ENCODE measurements around the gene RPF1.

Gene RPF1

GRCh38 chr1:84467298-84467697, 11.8 kb upstream of the RPF1 start:
- ChIA-PET POLR2A (no interaction called here), CTCF (no interaction called here)
- no peak overlapping the region for H3K4me3 ChIP-seq (ENCODE audit: low read depth, low read length)
- no peaks in the 10 kb centered on the region for H3K36me3 ChIP-seq (ENCODE audit: control insufficient read depth in 2 of 2, insufficient read depth in 1 of 2, low read length in 2 of 2)
- no peaks in the 10 kb centered on the region for H3K9me3 ChIP-seq (ENCODE audit: control insufficient read depth, insufficient read depth, low read depth, low read length)
- no peaks in the 10 kb centered on the region for H3K4me1 ChIP-seq (ENCODE audit: control insufficient read depth, insufficient read depth, low read length)
- H3K27ac ChIP-seq (ENCODE audit: extremely low read depth, low read depth, low read length), result no peak overlapping the region
- TF ChIP-seq SP7 (tag by site-specific recombination; IDR thresholded peaks at IDR 0.05) (no peak), ZBTB8A (tag by site-specific recombination; IDR thresholded peaks at IDR 0.05) (no peak), ZNF132 (tag by site-specific recombination; IDR thresholded peaks at IDR 0.05; ENCODE audit: borderline replicate concordance) (no peak), ZNF280D (tag by site-specific recombination; IDR thresholded peaks at IDR 0.05) (no peak), ZNF777 (tag by site-specific recombination; IDR thresholded peaks at IDR 0.05; ENCODE audit: borderline replicate concordance) (no peak), ZNF76 (tag by site-specific recombination; IDR thresholded peaks at IDR 0.05; ENCODE audit: borderline replicate concordance, low read depth) (no peak), ZNF398 (tag by site-specific recombination; IDR thresholded peaks at IDR 0.05) (no peak), ZNF335 (tag by site-specific recombination; conservative IDR thresholded peaks at IDR 0.05) (no peak), ZNF548 (tag by site-specific recombination; IDR thresholded peaks at IDR 0.05) (no peak), ZNF48 (tag by site-specific recombination; IDR thresholded peaks at IDR 0.05) (no peak), ZNF157 (tag by site-specific recombination; IDR thresholded peaks at IDR 0.05) (no peak), ZNF426 (tag by site-specific recombination; IDR thresholded peaks at IDR 0.05) (no peak), ZNF701 (tag by site-specific recombination; IDR thresholded peaks at IDR 0.05) (no peak), ZNF621 (tag by site-specific recombination; IDR thresholded peaks at IDR 0.05) (no peak), ZNF843 (tag by site-specific recombination; IDR thresholded peaks at IDR 0.05) (no peak), ZNF169 (tag by site-specific recombination; IDR thresholded peaks at IDR 0.05) (no peak), ZNF629 (tag by site-specific recombination; IDR thresholded peaks at IDR 0.05) (no peak), PRDM10 (tag by site-specific recombination; IDR thresholded peaks at IDR 0.05) (no peak), ZNF529 (tag by site-specific recombination; IDR thresholded peaks at IDR 0.05; ENCODE audit: insufficient replicate concordance) (no peak), ZNF354C (tag by site-specific recombination; IDR thresholded peaks at IDR 0.05; ENCODE audit: borderline replicate concordance, low read depth) (no peak)
